NOMO-1 (cell line): ENCODE data around the gene OGG1.

Source experiments
- DNase-seq, 2 experiments: peaks; one replicate each; lab custom pipeline; 2025; ENCODE audit not compliant: unreplicated experiment in 2 of 2; lab: John Stamatoyannopoulos, UW

Gene OGG1

DNA sequence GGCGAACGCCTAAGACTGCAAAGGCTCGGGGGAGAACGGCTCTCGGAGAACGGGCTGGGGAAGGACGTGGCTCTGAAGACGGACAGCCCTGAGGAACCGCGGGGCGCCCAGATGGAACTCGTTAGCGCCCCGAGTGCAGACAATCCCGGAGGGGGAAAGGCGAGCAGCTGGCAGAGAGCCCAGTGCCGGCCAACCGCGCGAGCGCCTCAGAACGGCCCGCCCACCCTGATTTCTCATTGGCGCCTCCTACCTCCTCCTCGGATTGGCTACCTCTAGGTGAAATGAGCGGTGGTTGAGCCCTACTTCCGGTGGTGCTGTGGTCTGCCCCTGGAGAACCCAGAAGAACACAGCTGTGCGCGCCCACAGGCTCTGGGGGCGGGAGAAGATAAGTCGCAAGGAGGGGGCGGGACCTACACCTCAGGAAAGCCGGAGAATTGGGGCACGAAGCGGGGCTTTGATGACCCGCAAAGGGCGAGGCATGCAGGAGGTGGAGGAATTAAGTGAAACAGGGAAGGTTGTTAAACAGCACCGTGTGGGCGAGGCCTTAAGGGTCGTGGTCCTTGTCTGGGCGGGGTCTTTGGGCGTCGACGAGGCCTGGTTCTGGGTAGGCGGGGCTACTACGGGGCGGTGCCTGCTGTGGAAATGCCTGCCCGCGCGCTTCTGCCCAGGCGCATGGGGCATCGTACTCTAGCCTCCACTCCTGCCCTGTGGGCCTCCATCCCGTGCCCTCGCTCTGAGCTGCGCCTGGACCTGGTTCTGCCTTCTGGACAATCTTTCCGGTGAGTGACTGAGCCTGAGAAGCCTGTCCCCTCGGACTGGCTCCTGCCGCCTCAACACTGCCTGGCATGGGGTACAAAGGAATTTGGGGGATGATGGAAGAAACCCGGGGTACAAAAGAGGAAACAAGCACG is at the start of gene OGG1:
Gene OGG1 (plus strand): TSS at position 308 of the 911 bp plus-strand sequence. CDS start 335 bp downstream, at position 643.
- DNase-seq, result peak; percentile 99

DNA sequence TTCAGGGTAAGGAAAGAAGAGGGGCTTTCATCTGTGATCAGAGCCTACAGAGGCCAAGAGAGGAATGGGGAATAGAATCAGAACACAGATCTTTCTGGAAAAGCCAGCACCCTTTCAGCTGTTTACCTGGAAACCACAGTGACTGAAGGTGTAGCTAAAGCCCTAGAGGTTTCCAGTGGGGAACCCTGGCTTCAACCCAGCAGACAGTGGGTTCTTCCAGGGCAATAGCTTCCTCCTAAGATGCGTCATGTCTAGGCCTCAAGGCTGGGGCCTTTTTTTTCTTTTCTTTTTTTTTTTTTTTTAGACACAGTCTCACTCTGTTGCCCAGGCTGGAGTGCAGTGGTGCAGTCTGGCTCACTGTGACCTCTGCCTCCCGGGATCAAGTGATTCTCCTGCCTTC is 49.2 kb upstream of the OGG1 start:
- DNase-seq, result no peak

- no peak for DNase-seq
Observed at GRCh38 chr3:9701006-9701405, 48.7 kb upstream of the OGG1 start.

GRCh38 chr3:9701711-9702110 is 48.0 kb upstream of the OGG1 start:
- no peak for DNase-seq

- DNase-seq, result no peak
Observed at GRCh38 chr3:9703240-9703639, 46.5 kb upstream of the OGG1 start.

- no peak for DNase-seq
Observed at GRCh38 chr3:9703736-9704346, 45.9 kb upstream of the OGG1 start, which contains the start of gene CPNE9. TSS of gene CPNE9 (plus strand) at chr3:9703833. CDS start at chr3:9703997, 164 bp downstream.

DNA sequence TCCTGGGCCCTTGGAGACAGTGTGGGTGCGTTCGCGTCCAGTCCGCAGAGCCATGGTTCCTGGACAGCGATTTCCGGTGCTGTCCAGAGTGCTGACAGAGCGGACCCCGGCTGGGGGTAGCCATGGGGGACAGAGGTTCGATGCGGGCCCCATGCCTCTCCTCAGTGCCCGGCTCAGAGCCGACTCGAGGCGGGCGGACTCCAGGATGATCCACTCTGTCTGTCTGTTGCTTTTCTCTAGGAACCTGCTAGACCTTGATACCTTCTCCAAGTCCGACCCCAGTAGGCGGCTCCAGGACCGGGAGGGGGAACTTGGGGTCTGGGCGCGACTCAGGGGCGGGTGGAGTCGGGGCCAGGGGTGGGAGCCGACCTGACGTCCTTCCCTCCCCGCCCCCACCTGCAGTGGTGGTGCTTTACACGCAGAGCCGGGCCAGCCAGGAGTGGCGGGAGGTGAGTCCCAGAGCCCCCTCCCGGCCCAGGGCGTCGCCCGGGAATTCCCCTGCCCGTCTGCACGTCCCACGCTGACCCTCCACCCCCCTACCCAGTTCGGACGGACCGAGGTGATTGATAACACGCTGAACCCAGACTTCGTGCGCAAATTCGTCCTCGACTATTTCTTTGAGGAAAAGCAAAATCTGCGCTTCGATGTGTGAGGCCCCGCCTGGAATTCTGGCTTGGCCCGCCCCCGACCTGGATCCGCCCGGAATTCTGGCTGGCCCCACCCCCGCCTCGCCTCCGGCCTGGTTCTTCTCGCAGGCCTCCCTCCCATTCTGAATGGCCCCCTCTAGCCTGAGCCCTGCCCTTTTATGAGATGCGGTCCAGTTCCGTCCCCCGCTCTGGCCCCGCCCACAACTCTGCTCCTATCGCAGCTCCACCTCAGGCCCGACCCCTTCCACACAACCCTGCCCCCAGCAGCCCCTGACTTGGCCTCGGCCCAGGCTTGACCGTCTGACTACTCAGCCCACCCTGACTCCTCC is 45.1 kb upstream of the OGG1 start:
- DNase-seq, result no peak

DNA sequence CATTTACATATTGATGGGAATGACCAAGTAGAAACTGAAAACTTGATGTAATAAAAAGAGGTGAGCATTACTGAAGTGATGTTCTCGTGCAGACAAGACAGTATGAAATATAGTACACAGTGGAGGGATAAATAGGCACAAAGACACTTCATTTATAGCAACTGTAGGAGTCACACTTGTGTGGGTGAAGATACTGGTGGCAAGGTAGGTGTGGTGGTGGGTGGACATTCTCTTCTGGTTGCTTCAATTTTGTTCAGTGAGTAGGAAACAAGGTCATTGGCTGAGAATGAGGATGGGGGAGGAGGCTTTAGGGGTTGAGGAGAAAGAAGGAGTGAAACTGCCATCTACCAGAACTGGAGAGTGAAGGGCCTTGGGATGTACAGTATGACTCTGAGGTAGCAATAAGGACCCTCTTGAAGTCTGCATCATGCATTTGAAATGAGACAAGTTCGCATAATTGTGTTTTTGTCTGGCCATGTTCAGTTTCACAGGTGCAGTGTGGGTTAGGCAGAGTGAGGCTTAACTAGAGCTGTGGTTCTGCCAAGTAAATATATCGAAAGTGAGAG is 39.5 kb upstream of the OGG1 start:
- DNase-seq, result no peak

GRCh38 chr3:9712415-9712814 is 37.3 kb upstream of the OGG1 start:
- DNase-seq, result no peak

GRCh38 chr3:9713142-9713541 is 36.6 kb upstream of the OGG1 start:
- no peak for DNase-seq

DNA sequence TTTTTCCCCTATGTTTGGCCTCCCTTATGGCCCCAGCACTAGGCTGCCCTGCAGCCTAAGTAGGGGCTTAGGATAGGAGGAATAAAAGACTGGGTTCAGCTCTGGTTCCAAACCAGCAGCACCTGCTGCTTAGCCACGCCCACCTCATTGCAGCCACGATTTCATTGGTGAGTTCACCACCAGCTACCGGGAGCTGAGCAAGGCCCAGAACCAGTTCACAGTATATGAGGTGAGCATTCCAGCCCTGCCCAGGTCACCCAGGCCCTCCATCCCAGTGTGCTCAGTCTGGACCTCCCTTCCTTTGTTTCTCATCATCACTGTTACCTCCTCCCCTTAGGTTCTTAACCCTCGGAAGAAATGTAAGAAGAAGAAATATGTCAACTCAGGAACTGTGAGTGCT is 34.6 kb upstream of the OGG1 start:
- DNase-seq, result peak; percentile 19

DNA sequence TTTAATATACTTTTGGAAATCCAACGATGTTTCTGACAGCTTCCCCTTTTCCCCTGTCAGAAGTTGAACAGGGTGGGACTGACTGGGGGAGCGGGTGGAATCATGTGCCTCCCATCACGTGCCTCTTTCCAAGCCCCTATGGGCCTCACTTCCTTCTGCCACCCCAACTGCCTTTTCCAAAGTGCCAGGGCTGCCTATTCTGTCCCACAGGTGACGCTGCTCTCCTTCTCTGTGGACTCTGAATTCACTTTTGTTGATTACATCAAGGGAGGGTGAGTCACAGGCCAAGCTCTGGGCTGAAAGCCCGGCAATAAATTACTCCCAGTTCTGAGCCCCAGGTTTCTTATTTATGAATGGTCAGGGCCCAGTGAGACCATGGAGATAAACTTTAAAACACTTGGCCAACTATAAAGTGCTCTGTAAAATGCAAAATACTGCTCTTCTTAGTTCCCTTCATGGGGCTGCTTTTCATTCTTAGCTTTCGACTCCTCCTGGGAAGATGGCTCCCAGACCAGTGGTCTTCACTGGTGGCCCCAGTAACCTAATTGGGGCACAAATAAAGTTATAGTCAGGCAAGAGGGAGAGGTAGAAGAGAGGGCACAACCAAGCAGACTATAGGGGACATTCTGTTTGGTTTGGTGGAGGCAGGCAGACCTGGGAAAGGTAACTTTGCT is 33.9 kb upstream of the OGG1 start:
- DNase-seq, result peak; percentile 92 to 93

DNA sequence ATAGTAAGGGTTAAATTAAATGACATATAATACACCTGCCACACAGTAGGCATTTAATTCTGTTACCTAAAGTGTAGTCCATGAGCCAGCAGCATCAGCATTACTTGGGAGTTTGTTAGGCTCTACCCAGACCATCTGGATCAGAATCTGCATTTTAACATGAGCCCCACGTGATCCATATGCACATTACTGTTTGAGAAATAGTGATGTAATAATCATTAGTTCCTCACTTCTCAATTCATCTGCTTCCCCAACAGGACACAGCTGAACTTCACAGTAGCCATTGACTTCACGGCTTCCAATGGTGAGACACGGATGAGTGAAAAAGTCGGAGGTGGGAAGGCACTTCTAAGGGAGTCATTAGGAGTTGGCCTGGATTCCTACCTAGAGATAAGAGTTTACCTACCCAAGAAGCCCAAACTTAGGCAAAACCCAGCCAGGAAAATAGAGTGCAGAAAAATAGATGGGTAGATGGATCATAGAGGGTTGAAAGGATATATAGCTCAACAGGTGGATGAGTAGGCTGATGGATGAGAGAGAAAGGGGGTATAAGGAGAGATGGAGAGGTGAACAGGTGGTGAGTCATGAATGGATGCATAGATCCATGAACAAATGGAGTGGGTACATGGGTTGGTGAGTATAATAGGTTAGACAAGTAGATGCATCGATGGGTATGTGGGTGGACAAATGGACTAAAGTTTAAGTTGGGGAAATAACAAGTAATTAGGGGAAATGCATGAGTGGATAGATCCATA is 32.8 kb upstream of the OGG1 start:
- DNase-seq, result peak in 1 of 2 experiments; percentile 18

DNA sequence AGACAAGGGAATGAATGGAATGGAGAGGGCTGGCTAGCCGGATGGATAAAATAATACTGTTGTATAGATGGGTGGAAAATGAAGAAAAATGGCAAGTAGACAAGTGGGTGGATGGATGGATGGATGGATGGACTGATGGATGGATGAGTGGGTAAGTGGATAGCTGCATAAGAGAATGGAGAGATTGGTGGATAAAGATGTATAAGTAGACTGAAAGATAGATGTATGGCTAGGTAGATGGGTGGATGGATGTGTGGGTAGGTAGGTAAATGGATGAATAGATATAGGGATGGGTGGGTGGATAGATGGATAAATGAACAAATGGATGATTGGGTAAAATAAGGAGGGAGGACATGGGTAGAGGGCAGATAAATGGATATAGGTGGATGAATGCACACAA is 32.2 kb upstream of the OGG1 start:
- DNase-seq, result no peak

DNA sequence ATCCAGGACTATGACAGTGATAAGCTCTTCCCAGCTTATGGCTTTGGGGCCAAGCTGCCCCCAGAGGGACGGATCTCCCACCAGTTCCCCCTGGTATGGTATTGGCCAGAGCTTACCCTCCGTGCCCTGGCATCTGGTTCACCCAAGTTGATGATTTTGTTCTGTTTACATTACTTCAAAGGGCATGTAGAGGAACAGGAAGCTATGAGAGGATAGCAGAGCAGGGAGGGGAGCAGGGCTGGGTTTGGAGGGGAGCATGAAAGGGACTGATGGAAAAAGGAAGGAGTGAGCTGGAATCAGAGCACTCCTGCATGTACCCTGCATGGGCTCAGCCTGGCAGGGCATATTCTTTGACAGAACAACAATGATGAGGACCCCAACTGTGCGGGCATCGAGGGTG is 31.6 kb upstream of the OGG1 start:
- DNase-seq, result no peak

DNA sequence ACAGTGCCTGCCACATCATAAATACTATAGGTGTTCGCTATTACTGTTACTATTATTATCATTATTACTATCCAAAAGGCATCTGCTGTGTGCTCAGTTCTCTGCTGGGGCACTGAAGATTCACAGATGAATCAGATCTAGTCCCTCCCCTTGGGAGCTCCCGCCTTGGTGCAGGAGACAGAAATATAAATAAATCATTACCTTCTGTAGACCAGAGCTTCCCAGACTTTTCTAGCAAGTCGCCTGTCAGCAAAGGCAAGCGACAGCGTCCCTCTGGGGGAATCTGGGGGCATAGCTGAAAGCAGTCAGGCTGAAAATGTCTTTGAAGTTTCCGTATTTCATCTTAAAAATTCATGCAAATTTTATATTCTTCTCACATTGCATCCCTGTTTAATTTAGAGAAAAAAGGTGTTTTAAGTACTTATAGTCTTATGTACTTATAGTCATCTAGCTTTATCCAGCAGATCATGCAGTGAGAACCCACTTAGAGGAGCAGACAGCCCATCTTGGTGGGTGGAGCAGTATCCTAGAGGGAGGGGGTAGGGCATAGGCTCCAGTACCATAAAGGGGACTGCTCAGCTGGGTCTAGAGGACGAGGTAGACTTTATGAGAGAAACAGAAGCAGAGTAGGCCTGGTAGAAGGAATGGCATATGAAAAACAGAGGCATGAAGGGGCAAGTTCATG is 28.6 kb upstream of the OGG1 start:
- DNase-seq, result no peak

DNA sequence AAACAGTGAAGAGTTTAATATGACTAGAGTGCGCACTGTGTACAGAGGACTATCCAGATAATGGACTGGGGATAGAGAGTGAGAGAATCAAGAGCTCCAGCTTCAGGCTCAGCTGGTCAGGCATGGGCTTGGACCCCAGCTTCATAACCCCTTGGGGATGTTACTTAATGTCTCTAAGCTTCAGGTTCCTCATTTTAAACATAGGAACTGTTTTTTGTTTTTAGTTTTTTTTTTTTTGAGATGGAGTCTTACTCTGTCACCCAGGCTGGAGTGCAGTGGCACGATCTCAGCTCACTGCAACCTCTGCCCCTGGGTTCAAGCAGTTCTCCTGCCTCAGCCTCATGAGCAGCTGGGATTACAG is 28.1 kb upstream of the OGG1 start:
- peak; percentile 15 to 34 for DNase-seq

- DNase-seq, result no peak
Observed at GRCh38 chr3:9725775-9726515, 23.8 kb upstream of the OGG1 start.
